ENCODE data around the gene GPANK1.

Gene GPANK1

DNA sequence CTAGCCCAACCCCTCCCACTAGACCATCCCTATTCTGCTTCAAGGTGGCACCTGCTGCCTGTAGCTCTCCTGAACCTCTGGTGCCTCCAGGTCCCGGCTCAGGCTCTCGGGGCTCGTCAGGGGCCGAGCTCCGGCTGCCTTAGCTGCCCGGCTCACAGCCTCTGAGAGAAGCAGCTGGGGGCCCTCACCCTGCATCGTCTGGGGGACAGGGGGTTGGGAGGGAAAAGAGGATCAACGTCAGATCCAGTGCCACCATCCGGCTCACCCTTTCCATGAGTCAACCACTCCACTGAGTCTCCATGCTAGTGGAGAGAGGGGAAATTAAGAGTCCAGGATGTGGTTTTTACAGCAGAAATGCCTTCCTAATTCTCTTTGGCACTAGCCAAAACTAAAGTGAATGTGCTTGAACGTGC lies 25.3 kb downstream of the GPANK1 start:
- no peak for DNase-seq (ENCODE audit: low read depth)

DNA sequence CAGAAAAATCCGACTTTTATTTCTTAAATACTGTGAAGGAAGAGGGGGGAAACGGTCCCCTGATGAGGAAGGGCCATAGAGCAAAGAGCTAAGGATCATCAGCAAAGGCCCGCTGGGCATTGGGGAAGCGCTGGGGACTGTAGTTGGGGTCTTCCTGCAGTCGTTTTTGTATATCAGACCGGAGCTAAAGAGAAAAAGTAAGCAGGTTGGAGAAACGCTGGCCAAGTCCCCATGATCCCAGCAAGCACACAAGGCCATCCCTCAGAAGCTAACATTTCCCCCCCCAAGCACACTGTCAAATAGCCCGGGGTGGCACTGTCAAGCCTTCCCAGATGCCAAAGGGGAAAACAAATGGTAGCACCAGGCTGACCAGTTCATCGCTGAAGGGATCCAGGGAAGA lies 25.8 kb downstream of the GPANK1 start:
- DNase-seq (ENCODE audit: low read depth) = no peak

DNA sequence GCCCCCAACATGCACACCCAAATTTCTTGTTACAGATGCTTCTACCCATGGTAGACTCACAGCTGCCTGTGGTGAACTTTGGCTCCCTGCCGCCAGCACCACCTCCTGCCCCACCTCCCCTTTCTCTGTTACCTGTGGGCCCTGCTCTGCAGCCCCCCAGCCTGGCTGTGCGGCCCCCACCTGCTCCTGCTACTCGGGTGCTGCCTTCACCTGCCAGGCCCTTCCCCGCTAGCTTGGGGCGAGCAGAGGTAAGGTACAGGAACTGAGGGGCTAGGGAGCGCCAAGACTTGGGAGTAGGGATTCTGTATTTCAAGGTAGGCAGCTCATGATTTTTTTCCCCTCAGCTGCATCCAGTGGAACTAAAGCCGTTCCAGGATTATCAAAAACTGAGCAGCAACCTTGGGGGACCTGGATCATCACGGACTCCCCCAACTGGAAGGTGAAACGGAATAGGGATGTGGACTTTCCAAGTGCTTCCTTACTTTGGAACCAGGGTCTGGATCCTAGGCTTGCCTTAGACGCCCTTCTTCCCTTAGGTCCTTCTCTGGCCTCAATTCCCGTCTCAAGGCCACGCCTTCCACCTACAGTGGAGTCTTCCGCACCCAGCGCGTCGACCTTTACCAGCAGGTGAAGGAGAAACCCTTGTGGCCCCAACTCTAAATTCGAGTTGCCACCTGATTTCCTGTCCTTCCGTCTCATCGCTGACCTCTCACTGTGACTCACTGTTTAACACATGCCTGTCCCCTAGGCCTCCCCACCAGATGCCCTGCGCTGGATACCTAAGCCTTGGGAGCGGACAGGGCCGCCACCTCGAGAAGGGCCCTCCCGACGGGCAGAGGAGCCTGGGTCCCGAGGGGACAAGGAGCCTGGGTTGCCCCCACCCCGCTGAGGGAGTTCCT lies 27.9 kb downstream of the GPANK1 start:
- DNase-seq (ENCODE audit: low read depth) = no peak

DNA sequence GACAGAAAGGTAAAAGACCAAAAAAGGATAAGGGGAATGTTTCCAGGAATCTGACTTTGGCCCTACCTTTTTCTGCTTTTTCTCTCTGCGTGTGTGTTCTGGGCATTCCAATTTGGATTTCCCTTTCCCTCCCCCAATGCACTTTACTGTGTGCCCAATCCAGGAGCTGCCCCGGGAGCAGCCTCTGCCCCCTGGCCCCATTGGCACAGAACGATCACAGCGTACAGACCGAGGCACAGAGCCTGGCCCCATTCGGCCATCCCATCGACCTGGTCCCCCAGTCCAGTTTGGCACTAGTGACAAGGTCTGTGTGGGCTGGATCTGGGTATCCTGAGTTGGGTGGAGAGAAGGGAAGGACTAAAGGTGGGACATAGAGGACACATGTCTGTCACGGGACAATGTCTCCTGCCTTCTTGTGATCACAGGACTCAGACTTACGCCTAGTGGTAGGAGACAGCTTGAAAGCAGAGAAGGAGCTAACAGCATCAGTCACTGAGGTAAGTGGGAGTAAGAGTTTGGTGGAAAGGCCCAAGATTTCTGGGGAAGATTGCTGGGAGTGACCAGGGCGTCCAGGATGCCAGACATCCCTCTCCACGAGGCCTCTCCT lies 29.7 kb downstream of the GPANK1 start:
- no peak for DNase-seq (ENCODE audit: low read depth)

DNA sequence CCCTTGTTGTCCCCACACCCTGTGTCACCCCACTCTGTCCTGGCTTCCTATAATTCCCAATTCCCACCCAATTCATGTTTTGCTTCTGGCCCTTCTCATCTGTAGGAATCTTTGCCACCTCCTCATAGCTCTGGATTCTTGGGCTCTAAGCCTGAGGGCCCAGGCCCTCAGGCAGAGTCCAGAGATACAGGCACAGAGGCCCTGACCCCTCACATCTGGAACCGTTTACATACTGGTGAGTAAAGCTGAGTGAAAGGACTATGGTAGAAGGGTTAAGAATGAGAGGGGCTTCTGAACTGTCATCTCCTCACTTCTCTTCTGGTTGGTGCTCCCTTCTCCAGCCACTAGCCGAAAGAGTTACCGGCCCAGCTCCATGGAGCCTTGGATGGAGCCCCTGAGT lies 30.7 kb downstream of the GPANK1 start:
- no peak for DNase-seq (ENCODE audit: low read depth)

DNA sequence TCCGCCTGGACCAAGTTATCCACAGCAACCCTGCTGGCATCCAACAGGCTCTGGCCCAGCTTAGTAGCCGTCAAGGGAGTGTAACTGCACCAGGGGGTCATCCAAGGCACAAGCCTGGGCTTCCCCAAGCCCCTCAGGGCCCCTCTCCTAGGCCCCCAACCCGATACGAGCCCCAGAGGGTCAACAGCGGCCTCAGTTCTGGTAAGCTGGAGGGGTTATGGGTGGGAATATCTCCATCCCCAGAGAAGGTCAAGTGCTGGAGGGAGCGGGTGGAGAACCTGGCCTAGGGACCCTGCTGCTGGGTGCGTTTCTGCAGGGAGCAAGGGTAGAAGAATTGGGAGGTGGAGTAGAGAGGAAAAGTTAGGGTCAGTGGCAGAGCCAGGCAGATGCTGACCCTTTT lies 31.4 kb downstream of the GPANK1 start:
- no peak for DNase-seq (ENCODE audit: low read depth)

DNA sequence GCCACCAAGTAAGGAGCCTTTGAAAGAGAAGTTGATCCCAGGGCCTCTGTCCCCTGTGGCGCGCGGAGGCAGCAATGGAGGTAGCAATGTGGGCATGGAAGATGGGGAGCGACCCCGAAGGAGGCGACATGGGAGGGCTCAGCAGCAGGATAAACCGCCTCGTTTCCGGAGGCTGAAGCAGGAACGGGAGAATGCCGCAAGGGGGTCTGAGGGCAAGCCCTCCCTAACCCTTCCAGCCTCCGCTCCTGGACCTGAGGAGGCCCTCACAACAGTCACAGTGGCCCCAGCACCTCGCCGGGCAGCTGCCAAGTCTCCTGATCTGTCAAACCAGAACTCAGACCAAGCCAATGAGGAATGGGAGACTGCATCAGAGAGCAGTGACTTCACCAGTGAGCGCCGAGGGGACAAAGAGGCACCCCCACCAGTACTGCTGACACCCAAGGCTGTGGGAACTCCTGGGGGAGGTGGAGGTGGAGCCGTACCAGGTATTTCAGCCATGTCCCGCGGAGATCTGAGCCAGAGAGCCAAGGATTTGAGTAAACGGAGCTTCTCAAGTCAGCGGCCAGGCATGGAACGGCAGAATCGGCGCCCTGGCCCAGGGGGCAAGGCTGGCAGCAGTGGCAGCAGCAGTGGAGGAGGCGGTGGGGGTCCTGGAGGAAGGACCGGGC lies 32.4 kb downstream of the GPANK1 start:
- DNase-seq (ENCODE audit: low read depth) = no peak

DNA sequence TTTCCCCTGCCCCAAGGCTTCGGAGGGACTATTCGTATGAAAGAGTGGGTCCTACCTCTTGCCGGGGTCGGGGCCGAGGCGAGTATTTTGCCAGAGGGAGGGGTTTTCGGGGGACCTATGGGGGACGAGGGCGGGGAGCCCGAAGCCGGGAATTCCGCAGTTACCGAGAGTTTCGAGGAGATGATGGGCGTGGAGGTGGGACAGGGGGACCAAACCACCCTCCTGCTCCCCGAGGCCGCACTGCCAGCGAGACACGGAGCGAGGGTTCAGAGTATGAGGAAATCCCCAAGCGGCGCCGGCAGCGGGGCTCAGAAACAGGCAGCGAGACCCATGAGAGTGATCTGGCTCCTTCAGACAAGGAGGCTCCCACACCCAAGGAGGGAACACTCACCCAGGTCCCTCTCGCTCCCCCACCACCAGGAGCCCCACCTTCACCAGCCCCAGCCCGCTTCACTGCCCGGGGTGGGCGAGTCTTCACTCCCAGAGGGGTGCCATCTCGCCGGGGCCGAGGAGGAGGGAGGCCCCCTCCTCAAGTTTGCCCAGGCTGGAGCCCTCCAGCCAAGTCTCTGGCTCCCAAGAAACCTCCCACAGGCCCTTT lies 33.0 kb downstream of the GPANK1 start:
- DNase-seq (ENCODE audit: low read depth) = no peak

DNA sequence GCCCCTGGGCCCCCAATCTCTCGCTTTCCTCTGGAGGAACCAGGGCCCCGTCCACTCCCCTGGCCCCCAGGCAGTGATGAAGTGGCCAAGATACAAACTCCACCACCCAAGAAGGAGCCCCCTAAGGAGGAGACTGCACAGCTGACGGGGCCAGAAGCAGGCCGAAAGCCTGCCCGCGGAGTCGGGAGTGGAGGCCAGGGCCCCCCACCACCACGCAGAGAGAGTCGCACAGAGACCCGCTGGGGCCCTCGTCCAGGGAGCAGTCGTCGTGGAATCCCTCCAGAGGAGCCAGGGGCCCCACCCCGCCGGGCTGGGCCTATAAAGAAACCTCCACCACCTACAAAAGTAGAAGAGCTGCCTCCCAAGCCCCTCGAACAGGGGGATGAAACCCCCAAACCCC lies 33.6 kb downstream of the GPANK1 start:
- no peak for DNase-seq (ENCODE audit: low read depth)

DNA sequence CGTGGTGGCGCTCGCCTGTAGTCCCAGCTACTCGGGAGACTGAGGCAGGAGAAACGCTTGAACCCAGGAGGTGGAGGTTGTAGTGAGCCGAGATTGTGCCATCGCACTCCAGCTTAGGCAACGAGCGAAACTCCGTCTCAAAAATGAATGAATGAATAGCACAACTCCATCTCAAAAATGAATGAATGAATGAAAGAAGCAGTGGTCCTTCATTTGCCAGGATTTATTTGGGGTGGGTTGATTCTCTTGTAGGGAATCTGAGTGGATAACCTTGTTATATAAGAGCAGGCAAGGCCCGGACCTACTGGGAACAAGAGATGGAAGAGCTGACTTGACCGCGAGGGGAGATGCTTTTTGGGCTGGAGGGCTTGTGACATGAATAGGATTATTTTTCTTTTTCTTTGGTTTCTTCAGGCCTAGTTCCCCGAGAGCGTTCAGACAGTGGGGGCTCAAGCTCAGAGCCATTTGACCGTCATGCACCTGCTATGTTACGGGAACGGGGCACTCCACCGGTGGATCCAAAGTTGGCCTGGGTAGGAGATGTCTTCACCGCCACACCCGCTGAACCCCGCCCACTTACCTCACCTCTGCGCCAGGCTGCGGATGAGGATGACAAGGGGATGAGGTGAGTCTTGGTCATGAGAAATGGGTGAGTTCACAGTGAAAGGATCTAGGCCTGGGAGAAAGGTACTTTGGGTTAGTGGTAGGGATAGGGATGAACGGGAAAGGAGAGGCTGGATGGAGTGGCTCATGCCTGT lies 34.4 kb downstream of the GPANK1 start:
- DNase-seq (ENCODE audit: low read depth) = no peak

DNA sequence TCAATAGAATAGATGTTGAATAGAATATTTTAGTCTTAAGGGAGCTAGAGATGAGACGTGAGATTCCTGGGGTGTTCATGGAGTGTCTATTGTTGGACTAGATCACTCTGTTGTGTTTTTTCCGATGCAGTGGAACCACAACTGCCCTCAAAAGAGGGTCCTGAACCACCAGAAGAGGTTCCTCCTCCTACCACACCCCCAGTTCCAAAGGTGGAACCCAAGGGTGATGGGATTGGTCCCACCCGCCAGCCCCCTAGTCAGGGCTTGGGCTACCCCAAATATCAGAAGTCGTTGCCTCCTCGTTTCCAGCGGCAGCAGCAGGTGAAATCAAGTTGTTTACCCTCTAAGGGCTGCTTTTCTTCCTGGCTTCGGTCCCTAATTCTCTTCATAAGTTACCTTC lies 35.8 kb downstream of the GPANK1 start:
- DNase-seq (ENCODE audit: low read depth) = no peak

DNA sequence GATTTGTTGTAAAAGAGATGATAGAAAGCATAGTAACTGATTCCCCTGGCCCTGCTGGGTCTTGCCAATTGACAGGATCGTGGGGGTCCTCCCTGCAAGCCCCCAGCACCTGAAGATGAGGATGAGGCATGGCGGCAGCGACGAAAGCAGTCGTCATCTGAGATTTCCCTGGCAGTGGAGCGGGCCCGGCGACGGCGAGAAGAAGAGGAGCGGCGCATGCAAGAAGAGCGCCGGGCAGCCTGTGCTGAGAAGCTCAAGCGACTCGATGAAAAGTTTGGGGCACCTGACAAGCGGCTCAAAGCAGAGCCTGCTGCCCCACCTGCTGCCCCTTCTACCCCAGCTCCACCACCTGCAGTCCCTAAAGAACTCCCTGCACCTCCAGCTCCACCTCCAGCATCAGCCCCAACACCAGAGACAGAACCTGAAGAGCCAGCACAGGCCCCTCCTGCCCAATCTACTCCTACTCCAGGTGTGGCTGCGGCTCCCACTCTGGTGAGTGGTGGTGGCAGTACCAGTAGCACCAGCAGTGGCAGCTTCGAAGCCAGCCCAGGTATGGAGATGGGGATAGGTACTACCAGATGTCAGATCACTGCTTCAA lies 37.0 kb downstream of the GPANK1 start:
- DNase-seq (ENCODE audit: low read depth) = no peak

DNA sequence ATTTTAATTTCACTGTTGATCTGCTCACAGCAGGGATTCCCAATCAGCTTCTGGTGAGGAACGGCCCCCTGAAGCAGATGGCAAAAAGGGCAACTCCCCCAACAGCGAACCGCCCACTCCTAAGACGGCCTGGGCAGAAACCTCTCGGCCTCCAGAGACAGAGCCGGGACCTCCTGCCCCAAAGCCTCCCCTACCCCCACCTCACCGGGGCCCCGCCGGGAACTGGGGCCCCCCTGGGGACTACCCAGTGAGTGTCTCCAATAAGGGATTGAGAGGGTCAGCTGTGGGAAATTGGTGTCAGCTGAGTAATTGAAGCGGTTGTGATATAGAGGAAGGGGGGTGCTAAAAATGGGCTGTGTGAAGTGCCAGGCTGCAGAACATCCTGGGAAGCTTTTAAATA lies 37.8 kb downstream of the GPANK1 start:
- DNase-seq (ENCODE audit: low read depth) = no peak

DNA sequence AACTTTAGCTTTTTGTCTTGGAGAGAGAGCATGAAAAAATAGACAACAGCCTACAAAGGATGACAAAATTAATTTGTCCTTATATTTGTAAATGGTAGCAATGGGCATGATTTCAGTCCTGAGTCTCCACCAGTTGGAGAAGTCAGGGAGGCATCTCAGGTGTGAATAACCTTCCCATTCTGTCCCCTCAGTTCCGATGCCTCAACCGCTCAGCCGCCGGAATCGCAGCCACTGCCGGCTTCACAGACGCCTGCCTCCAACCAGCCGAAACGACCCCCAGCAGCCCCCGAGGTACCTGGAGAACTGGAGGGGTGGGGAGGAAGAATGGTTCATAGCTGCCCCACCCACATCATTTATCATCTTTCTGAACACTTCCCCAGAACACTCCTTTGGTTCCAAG lies 40.7 kb downstream of the GPANK1 start:
- no peak for DNase-seq (ENCODE audit: low read depth)

DNA sequence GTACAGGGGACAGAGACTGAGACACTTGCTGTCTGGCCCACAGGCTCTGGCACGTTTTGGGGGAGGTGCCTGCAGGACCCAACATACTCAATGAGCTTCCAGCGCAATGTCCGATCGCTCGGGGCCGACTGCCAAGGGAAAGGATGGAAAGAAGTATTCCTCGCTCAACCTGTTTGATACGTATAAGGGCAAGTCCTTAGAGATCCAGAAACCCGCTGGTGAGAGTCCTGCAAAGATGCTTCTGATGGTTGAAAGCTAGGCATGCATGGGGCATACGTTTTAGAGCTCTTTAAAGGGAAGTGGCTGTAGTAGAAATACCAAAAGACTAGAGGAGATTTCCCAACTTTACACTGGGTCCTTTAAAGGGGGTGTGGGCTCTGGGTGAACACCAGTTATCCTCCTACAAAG lies 42.1 kb downstream of the GPANK1 start:
- DNase-seq (ENCODE audit: low read depth) = no peak

DNA sequence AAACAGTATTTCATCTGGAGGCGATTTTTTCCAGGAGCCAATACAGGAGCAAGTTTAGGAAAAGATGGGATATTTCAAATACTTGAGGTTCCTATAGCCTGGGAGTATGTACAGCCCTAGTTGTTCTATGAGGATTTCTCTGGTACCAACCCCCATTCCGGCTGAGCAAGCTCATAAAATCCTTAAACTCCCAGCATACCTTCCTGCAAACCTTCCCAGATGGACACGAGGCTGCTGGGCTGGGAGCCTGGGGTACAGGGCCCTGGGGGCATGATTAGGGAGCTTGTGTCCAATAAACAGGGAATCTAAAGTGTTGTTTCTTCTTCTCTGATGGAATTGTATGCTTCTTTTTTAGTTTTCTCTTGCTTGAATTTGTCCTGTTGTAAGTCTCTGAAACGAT lies 42.8 kb downstream of the GPANK1 start:
- DNase-seq (ENCODE audit: low read depth) = no peak

DNA sequence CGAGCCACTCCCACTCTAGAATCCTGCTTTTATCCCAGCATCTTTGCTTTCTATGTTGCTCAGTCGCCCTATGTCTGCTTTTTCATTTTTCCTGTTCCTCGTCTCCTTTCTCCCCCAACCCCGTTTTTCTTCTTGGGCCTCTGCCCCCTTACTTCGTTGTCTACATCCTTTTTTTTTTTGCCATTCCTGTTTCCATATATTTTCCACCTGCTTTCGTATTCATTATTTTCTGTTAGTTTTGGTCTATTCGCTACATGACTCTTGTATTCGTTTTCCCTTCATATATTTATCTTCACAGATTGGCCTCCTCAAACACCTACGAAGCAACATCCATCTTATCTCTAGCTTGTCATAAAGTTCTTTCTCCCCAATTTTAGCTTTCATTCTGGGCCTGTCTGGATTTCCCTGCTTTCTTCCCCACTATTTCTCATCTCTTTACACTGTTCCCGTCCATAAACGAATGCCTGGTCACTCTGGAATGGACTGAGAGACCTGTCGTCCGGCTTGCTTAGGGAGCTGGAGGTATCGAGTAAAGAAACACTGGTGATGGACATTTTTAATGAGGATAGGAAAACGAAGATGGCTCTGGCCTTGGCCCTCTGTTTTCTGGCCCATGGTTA lies 43.4 kb downstream of the GPANK1 start:
- no peak for DNase-seq (ENCODE audit: low read depth)

DNA sequence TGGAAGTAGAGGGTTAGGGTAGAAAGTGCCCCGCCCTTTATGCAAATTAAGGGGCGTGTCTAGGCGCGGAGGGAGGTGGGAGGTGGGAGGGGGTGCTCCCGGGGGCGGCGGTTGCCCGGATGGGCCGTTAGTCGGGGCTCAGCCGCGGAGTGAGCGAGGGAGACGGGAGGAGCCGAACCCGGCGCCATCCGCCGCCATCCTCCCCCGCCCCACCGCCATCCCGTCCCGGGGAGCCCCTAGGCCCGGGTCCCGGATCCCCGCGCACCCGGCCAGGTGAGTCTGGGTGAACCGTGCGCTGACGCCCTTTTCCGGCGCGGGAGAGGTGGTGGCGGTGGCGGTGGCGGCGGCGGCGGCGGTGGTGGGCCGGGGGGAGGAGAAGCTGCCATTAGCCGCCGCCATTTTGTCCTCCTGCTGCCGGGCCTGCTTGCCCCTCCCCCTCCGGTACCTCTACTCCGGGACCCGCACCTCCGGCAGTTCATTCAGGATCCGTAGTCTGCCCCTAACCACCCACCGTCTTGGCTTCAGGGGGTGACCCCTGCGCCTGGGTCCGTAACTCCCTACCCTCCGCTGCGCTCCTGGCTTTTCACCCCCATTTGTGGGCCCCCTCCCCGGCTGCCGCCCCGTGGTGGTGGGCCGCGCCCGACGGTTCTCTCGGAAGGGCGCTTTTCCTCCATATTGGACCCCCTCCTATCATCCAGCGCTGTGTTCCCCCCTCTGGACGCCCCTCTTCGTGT lies 44.0 kb downstream of the GPANK1 start, which contains the start of gene PRRC2A:
Gene PRRC2A (plus strand): TSS at position 130 of the 734 bp plus-strand sequence. CDS start 2,075 bp downstream, outside the sequence.
- no peak for DNase-seq (ENCODE audit: low read depth)

DNA sequence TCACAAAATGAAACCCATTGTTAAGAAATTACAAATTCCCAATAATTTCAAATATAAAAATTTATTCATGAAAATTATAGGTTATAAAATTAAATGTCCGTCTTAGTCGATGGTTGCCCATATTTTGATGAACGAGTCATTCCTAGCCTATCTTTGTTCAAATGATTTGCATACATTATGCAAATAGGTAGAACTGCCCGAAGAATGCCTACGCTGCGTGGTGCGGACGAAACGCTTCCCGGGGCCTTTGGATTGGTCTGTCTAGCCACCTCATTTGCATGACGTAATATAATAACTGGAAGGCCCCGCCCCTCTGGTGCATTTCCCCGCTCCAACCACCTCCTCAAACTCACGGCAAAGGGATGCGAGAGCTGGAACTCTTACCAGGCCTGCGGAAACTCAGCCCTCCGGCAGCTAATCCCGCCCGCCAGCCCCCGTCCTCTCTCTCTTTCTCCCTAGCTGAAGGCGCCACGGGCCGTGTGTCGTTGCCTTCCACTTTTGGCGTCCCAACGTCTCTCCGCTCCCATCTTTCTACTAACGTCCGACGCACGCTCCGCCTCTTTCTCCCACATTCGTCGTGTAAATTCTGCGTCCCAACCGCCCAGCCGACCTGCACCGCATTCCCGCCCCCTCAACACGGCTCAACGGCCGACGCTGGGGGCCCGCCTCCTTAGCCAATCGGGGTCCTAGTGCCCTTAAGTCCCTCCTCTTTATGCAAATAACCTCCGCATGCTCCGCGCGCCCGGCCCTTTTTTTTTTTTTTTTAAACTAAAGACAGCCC lies 44.8 kb downstream of the GPANK1 start:
- DNase-seq (ENCODE audit: low read depth) = peak; percentile 90

Measured in stimulated activated CD8-positive, alpha-beta memory T cell treated with anti-CD3 and anti-CD28 coated beads, Interleukin-12 subunit alpha, Interleukin-12 subunit beta, amount 100 ng/mL, for 4 hours (primary cell).